Uterus (tissue), 4 donors: ENCODE data around the gene TMEM92. TPM values are rescaled to one million over a fixed set of nuclear protein-coding genes. Genes with fewer than 3 reads are reported as not detected.

Experiments
- DNase-seq, 2 donors: peaks; one replicate each; pipeline ENCODE4 v3.0.0-alpha.2; 2019 to 2020
- H3K27ac ChIP-seq, 2 donors: fragments of 200-600 bp; sonication (generic); 1 replicate in 1 of 2; 2 replicates in 1 of 2; pipeline ENCODE4 v1.5.1; 2016 to 2018
- H3K27me3 ChIP-seq, 2 donors: fragments of 200-600 bp; sonication (generic); one replicate each; pipeline ENCODE4 v1.5.1; 2018 to 2019; ENCODE audit warnings: control low read depth in 1 of 2
- H3K36me3 ChIP-seq, 2 donors: fragments of 200-600 bp; sonication (generic); one replicate each; pipeline ENCODE4 v1.5.1; 2019; ENCODE audit warnings: control low read depth in 1 of 2
- H3K4me1 ChIP-seq, 2 donors: fragments of 200-600 bp; sonication (generic); one replicate each; pipeline ENCODE4 v1.5.1; 2018 to 2019; ENCODE audit warnings: control low read depth in 1 of 2
- H3K4me3 ChIP-seq, 2 donors: fragments of 200-600 bp; sonication (generic); 1 replicate in 1 of 2; 2 replicates in 1 of 2; pipeline ENCODE4 v1.5.1; 2018 to 2019; ENCODE audit warnings: mild to moderate bottlenecking in 1 of 2
- H3K9me3 ChIP-seq, 2 donors: fragments of 200-600 bp; sonication (generic); one replicate each; pipeline ENCODE4 v1.5.1; 2019; ENCODE audit warnings: control low read depth in 1 of 2
- CTCF ChIP-seq, 4 experiments: fragments of 200-600 bp in 2 of 4; fragments of 450-650 bp in 2 of 4; sonication (generic) in 2 of 4; IDR thresholded peaks; one replicate each; pipeline ENCODE4 v1.5.1; 2016 to 2019; ENCODE audit warnings: antibody characterized with exemption in 4 of 4, mild to moderate bottlenecking in 2 of 4, moderate library complexity in 1 of 4
- POLR2A ChIP-seq, 2 donors: fragments of 450-650 bp; IDR thresholded peaks; one replicate each; pipeline ENCODE4 v1.6.1; 2016; ENCODE audit warnings: antibody characterized with exemption in 2 of 2, mild to moderate bottlenecking in 1 of 2, moderate library complexity in 1 of 2
- intact Hi-C: fragments of 100-400 bp; cut with DNase I; formaldehyde crosslinking; loops from one replicate; pipeline ENCODE4 v1.15.1; 2023; ENCODE audit warnings: low total_unique reads
- total RNA-seq, 4 donors: library from RNA; depleted of rRNA in 3 of 4; stranded (reverse); fragments of >200 nt in 3 of 4; gene quantifications; one replicate each; pipeline versions ENCODE4 v1.1.0 to v1.2.4, GENCODE V29; 2014 to 2023
- donor health status: DM: yes; HTN: yes; CAD: no.

Gene TMEM92
- total RNA-seq, 4 donors from 2014 or later, result 0.07 to 0.91 TPM; not detected in 2

- intact Hi-C loops, result no loop called here
- no peak for DNase-seq
- Histone ChIP-seq H3K36me3 (no peaks in the 10 kb centered on the region), H3K4me3 (no peak overlapping the region), H3K9me3 (no peaks in the 10 kb centered on the region), H3K4me1 (peaks cover 0 to 4% of the 10 kb centered on the region in 2 donors), H3K27me3 (no peaks in the 10 kb centered on the region), H3K27ac (peak overlapping the region; percentile 82 to 85)
- TF ChIP-seq CTCF (IDR thresholded peaks at IDR 0.05), result no peak
- no peak for TF ChIP-seq POLR2A (IDR thresholded peaks at IDR 0.05)
Measured at GRCh38 chr17:50290933-50291332, 16.7 kb downstream of the TMEM92 start.

- peaks cover 0 to 4% of the 10 kb centered on the region in 2 donors for H3K4me1 ChIP-seq
- no peaks in the 10 kb centered on the region for H3K9me3 ChIP-seq
- H3K27ac ChIP-seq, result no peak overlapping the region
- DNase-seq, result no peak
- no peaks in the 10 kb centered on the region for H3K36me3 ChIP-seq
- intact Hi-C loops, result no loop called here
- no peaks in the 10 kb centered on the region for H3K27me3 ChIP-seq
- H3K4me3 ChIP-seq, result no peak overlapping the region
- TF ChIP-seq POLR2A (IDR thresholded peaks at IDR 0.05) (no peak), CTCF (IDR thresholded peaks at IDR 0.05) (no peak)
Measured at GRCh38 chr17:50292465-50292864, 18.2 kb downstream of the TMEM92 start.

- Histone ChIP-seq H3K4me3 (no peak overlapping the region), H3K36me3 (no peaks in the 10 kb centered on the region), H3K4me1 (no peaks in the 10 kb centered on the region), H3K27ac (no peak overlapping the region), H3K9me3 (no peaks in the 10 kb centered on the region), H3K27me3 (no peaks in the 10 kb centered on the region)
- intact Hi-C loops, result no loop called here
- TF ChIP-seq POLR2A (IDR thresholded peaks at IDR 0.05), result no peak
- no peak for TF ChIP-seq CTCF (IDR thresholded peaks at IDR 0.05)
- no peak for DNase-seq
Measured at GRCh38 chr17:50295021-50295420, 20.8 kb downstream of the TMEM92 start.

- TF ChIP-seq CTCF (IDR thresholded peaks at IDR 0.05) (peak; percentile 91 to 99 (median 97)), POLR2A (IDR thresholded peaks at IDR 0.05) (no peak)
- H3K36me3 ChIP-seq, result no peaks in the 10 kb centered on the region
- H3K9me3 ChIP-seq, result no peaks in the 10 kb centered on the region
- intact Hi-C loops, result loop anchor here (2.0 kb wide), 1 partner anchor 127 kb away; no protein-coding TSS in a partner anchor
- peak; percentile 77 to 79 for DNase-seq
- no peak overlapping the region for H3K27ac ChIP-seq
- H3K4me1 ChIP-seq, result no peaks in the 10 kb centered on the region
- no peak overlapping the region for H3K4me3 ChIP-seq
- no peaks in the 10 kb centered on the region for H3K27me3 ChIP-seq
Measured at GRCh38 chr17:50297407-50297865, 23.2 kb downstream of the TMEM92 start.

GRCh38 chr17:50298018-50298417 lies 23.8 kb downstream of the TMEM92 start:
- DNase-seq, result no peak
- Histone ChIP-seq H3K9me3 (no peaks in the 10 kb centered on the region), H3K4me1 (no peaks in the 10 kb centered on the region), H3K36me3 (no peaks in the 10 kb centered on the region), H3K27ac (no peak overlapping the region), H3K4me3 (no peak overlapping the region), H3K27me3 (no peaks in the 10 kb centered on the region)
- TF ChIP-seq CTCF (IDR thresholded peaks at IDR 0.05) (no peak), POLR2A (IDR thresholded peaks at IDR 0.05) (no peak)
- intact Hi-C loops, result no loop called here
